HepG2 (cell line): ENCODE measurements around the gene ABHD2. TPM values are rescaled to one million over a fixed set of nuclear protein-coding genes. Genes with fewer than 3 reads are reported as not detected.
A peak's percentile ranks its signal among the peaks of the same experiment; 100 is the strongest.

Experiments used
- AGO1 ChIP-seq: fragments of 200-400 bp; formaldehyde crosslinking; IDR thresholded peaks from 2 replicates; pipeline ENCODE4 v1.6.1; 2017; ENCODE audit warnings: mild to moderate bottlenecking, low read depth, low read length, moderate library complexity; ENCODE audit not compliant: poor library complexity, severe bottlenecking
- ARHGAP35 ChIP-seq: sonication (generic); formaldehyde crosslinking; IDR thresholded peaks from 2 replicates; pipeline ENCODE4 v1.9.0; 2022; ENCODE audit warnings: mild to moderate bottlenecking, inconsistent platforms, moderate library complexity, missing genetic modification reagents, borderline replicate concordance
- CBFB ChIP-seq: sonication (generic); formaldehyde crosslinking; IDR thresholded peaks from 2 replicates; pipeline ENCODE4 v1.4.0; 2020; ENCODE audit warnings: missing genetic modification reagents
- DDIT3 ChIP-seq: sonication (generic); formaldehyde crosslinking; IDR thresholded peaks from 2 replicates; pipeline ENCODE4 v1.4.0; 2020; ENCODE audit warnings: mild to moderate bottlenecking, missing genetic modification reagents
- HOXA5 ChIP-seq: sonication (generic); formaldehyde crosslinking; IDR thresholded peaks from 2 replicates; pipeline ENCODE4 v1.4.0; 2020; ENCODE audit warnings: missing genetic modification reagents
- KLF16 ChIP-seq, 2 experiments: sonication (generic) in 1 of 2; formaldehyde crosslinking in 1 of 2; IDR thresholded peaks; 2 replicates each; pipeline versions ENCODE4 v1.6.1 to v1.8.0; 2016 to 2023; ENCODE audit warnings: missing genetic modification reagents in 2 of 2, missing compliant biosample characterization in 1 of 2
- MLLT10 ChIP-seq: sonication (generic); formaldehyde crosslinking; IDR thresholded peaks from 2 replicates; pipeline ENCODE4 v1.4.0; 2020; ENCODE audit warnings: missing genetic modification reagents
- NFKBIZ ChIP-seq: IDR thresholded peaks from 2 replicates; pipeline ENCODE4 v1.6.1; 2018; ENCODE audit warnings: missing genetic modification reagents, missing compliant biosample characterization
- PAX8 ChIP-seq: sonication (generic); formaldehyde crosslinking; IDR thresholded peaks from 2 replicates; pipeline ENCODE4 v1.8.0; 2022; ENCODE audit warnings: mild to moderate bottlenecking, missing genetic modification reagents, borderline replicate concordance
- PBX3 ChIP-seq: sonication (generic); formaldehyde crosslinking; IDR thresholded peaks from 2 replicates; pipeline ENCODE4 v1.8.1; 2023; ENCODE audit warnings: missing genetic modification reagents, inconsistent platforms, borderline replicate concordance
- PCBP2 ChIP-seq: fragments of 200-400 bp; formaldehyde crosslinking; optimal IDR thresholded peaks from 2 replicates; pipeline ENCODE3; 2018; ENCODE audit warnings: low read length, low read depth; ENCODE audit not compliant: poor library complexity, severe bottlenecking
- POLR2G ChIP-seq: fragments of 200-400 bp; formaldehyde crosslinking; IDR thresholded peaks from 2 replicates; pipeline ENCODE4 v1.6.1; 2018; ENCODE audit warnings: mild to moderate bottlenecking, low read depth, low read length, moderate library complexity
- PRDM15 ChIP-seq: sonication (generic); formaldehyde crosslinking; IDR thresholded peaks from 2 replicates; pipeline ENCODE4 v1.4.0; 2020; ENCODE audit warnings: missing genetic modification reagents
- SAP130 ChIP-seq: IDR thresholded peaks from 2 replicates; pipeline ENCODE4 v1.6.1; 2016; ENCODE audit warnings: low read depth
- SPEN ChIP-seq: sonication (generic); formaldehyde crosslinking; IDR thresholded peaks from 2 replicates; pipeline ENCODE4 v1.5.1; 2020; ENCODE audit warnings: low read depth, mild to moderate bottlenecking, missing genetic modification reagents
- THAP11 ChIP-seq: IDR thresholded peaks from 2 replicates; pipeline ENCODE4 v1.6.1; 2016; ENCODE audit warnings: missing biosample characterization, missing genetic modification reagents
- TOE1 ChIP-seq: sonication (generic); formaldehyde crosslinking; IDR thresholded peaks from 2 replicates; pipeline ENCODE4 v1.4.0; 2020; ENCODE audit warnings: mild to moderate bottlenecking, missing genetic modification reagents
- ZBTB14 ChIP-seq: sonication (generic); formaldehyde crosslinking; IDR thresholded peaks from 2 replicates; pipeline ENCODE4 v1.4.0; 2020; ENCODE audit warnings: missing genetic modification reagents
- ZBTB25 ChIP-seq: IDR thresholded peaks from 2 replicates; pipeline ENCODE4 v1.6.1; 2018; ENCODE audit warnings: missing genetic modification reagents
- ZBTB7A ChIP-seq: sonication (generic); formaldehyde crosslinking; IDR thresholded peaks from 2 replicates; pipeline ENCODE4 v1.8.0; 2022; ENCODE audit warnings: mild to moderate bottlenecking, missing genetic modification reagents
- ZBTB8A ChIP-seq: sonication (generic); formaldehyde crosslinking; IDR thresholded peaks from 2 replicates; pipeline ENCODE4 v1.4.0; 2020; ENCODE audit warnings: mild to moderate bottlenecking, low read depth, missing genetic modification reagents, borderline replicate concordance
- ZNF614 ChIP-seq: IDR thresholded peaks from 2 replicates; pipeline ENCODE4 v1.6.1; 2018; ENCODE audit warnings: missing biosample characterization, missing genetic modification reagents, inconsistent platforms, borderline replicate concordance
- ZZZ3 ChIP-seq: sonication (generic); formaldehyde crosslinking; IDR thresholded peaks from 2 replicates; pipeline ENCODE4 v1.4.0; 2020; ENCODE audit warnings: missing genetic modification reagents, mild to moderate bottlenecking, borderline replicate concordance
- polyA plus RNA-seq, 8 experiments: library from polyadenylated mRNA; depleted of rRNA in 3 of 8; stranded (reverse) in 7 of 8; unstranded in 1 of 8; fragments of >200 nt; fragmentation: Illumina TruSeq in 4 of 8; extraction: Trizol in 4 of 8; gene quantifications; 2 replicates each; pipeline versions ENCODE4 v1.2.1 to v1.2.3, GENCODE V29; 2011 to 2016; ENCODE audit warnings: low read depth in 4 of 8, missing spikeins in 1 of 8, mixed read lengths in 1 of 8; ENCODE audit not compliant: insufficient read depth in 1 of 8
- total RNA-seq, 5 experiments: library from RNA; depleted of rRNA; stranded (reverse); fragments of >200 nt; fragmentation: Illumina TruSeq; extraction: Trizol; gene quantifications; 2 replicates each; pipeline ENCODE4 v1.2.3, GENCODE V29; 2016; ENCODE audit warnings: low read depth in 1 of 5

Gene ABHD2
- total and polyA plus RNA-seq, 2 of the 13 experiments (the other 11 are each of a cell fraction or from before 2014, with no cell fraction given), result 14.8 to 22.4 TPM

- TF ChIP-seq PRDM15 (CRISPR knock-in tag) (no peak), ZZZ3 (no peak), PBX3 (CRISPR knock-in tag) (no peak), AGO1 (no peak), PCBP2 (no peak), ZBTB25 (no peak), ZNF614 (CRISPR knock-in tag) (no peak), ZBTB8A (CRISPR knock-in tag) (no peak), CBFB (CRISPR knock-in tag) (no peak), TOE1 (CRISPR knock-in tag) (no peak), THAP11 (CRISPR knock-in tag) (peak; percentile 43; the same call in 1 of the 2 replicates), DDIT3 (CRISPR knock-in tag) (no peak), POLR2G (no peak), KLF16 (CRISPR knock-in tag; IDR thresholded peaks at IDR 0.05) (no peak), PAX8 (CRISPR knock-in tag) (no peak), SPEN (no peak), NFKBIZ (no peak), ZBTB14 (CRISPR knock-in tag) (no peak), ZBTB7A (CRISPR knock-in tag) (no peak), HOXA5 (CRISPR knock-in tag) (no peak), ARHGAP35 (CRISPR knock-in tag) (no peak), SAP130 (CRISPR knock-in tag) (peak; percentile 76), MLLT10 (CRISPR knock-in tag) (no peak)
Measured at GRCh38 chr15:89121414-89121813, 33.2 kb downstream of the ABHD2 start (continued).
